Kidney (tissue), 14 donors: ENCODE data around the gene BTC. TPM values are rescaled to one million over a fixed set of nuclear protein-coding genes. Genes with fewer than 3 reads are reported as not detected.
"Not testable (repeated sequence)": the region's sequence is repeated elsewhere in the genome, so short reads cannot be mapped to it uniquely, and the experiment has no call there.

Experiments
- DNase-seq, 5 donors: peaks; one replicate each; pipeline ENCODE4 v3.0.0-alpha.2; 2013 to 2020
- FAIRE-seq: peaks from 2 replicates; lab custom pipeline; 2012; peaks lifted over from hg19 to GRCh38; lab: Jason Lieb, UNC
- H3K27ac ChIP-seq, 2 donors: one replicate each; pipeline ENCODE4 v1.7.0; 2013; ENCODE audit warnings: low read depth in 2 of 2, low read length in 2 of 2, inconsistent platforms in 1 of 2
- H3K27me3 ChIP-seq: one replicate; pipeline ENCODE4 v1.7.1; 2013; ENCODE audit warnings: low read length, inconsistent platforms; ENCODE audit not compliant: control insufficient read depth, insufficient read depth
- H3K36me3 ChIP-seq, 3 donors: one replicate each; pipeline versions ENCODE4 v1.7.0 to v1.7.1; 2013; ENCODE audit warnings: low read length in 3 of 3, control low read depth in 1 of 3, inconsistent platforms in 1 of 3; ENCODE audit not compliant: insufficient read depth in 3 of 3, control insufficient read depth in 2 of 3
- H3K4me1 ChIP-seq, 3 donors: one replicate each; pipeline versions ENCODE4 v1.7.0 to v1.7.1; 2013; ENCODE audit warnings: low read length in 3 of 3, inconsistent platforms in 1 of 3, low read depth in 1 of 3; ENCODE audit not compliant: control insufficient read depth in 2 of 3, insufficient read depth in 2 of 3
- H3K4me3 ChIP-seq, 3 donors: one replicate each; pipeline versions ENCODE4 v1.7.0 to v1.8.1; 2013; ENCODE audit warnings: low read length in 3 of 3, control low read depth in 1 of 3, inconsistent platforms in 1 of 3
- H3K9ac ChIP-seq, 3 donors: one replicate each; pipeline versions ENCODE4 v1.7.0 to v1.7.1; 2013; ENCODE audit warnings: low read length in 3 of 3, control low read depth in 1 of 3, inconsistent platforms in 1 of 3
- H3K9me3 ChIP-seq, 3 donors: one replicate each; pipeline versions ENCODE4 v1.7.0 to v1.7.1; 2013; ENCODE audit warnings: low read length in 3 of 3, control low read depth in 1 of 3, inconsistent platforms in 1 of 3; ENCODE audit not compliant: control insufficient read depth in 2 of 3, insufficient read depth in 1 of 3
- intact Hi-C: fragments of 100-400 bp; cut with DNase I; formaldehyde crosslinking; loops from one replicate; pipeline ENCODE4 v1.11.1; 2022
- polyA plus RNA-seq: library from polyadenylated mRNA; stranded (reverse); fragments of 350-450 nt; fragmentation: Illumina TruSeq; extraction: RNeasy Lipid Tissue Mini Kit (QIAGEN cat#74804); gene quantifications from one replicate; pipeline ENCODE4 v1.2.3, GENCODE V29; 2014; ENCODE audit warnings: low read depth, low replicate concordance; ENCODE audit not compliant: insufficient read depth
- total RNA-seq: library from RNA; stranded (reverse); fragmentation: NEBNext Ultra II Directional; extraction: Animal tissue kit (Norgen Biotek cat#: 25700); gene quantifications from one replicate; pipeline ENCODE4 v1.2.1, GENCODE V29; 2021
- TF ChIP-seq, protein P1 (sequence below): IDR thresholded peaks from 3 replicates; pipeline ENCODE4 v1.5.1; 2012; ENCODE audit warnings: mild to moderate bottlenecking, moderate library complexity, borderline replicate concordance; ENCODE audit not compliant: insufficient read depth; ENCODE audit errors: extremely low read depth
- donor health status: control.
- donor health status: control.
- donor health status: control.
- donor health status: control.
- donor health status: control.
- donor health status: DM: yes; HTN: yes; CAD: no.
- donor health status: Normal renal cell carcinoma (clear cell type).

The BTC gene
- total and polyA plus RNA-seq, 2 donors from 2014 or later = 6.0 TPM

DNA sequence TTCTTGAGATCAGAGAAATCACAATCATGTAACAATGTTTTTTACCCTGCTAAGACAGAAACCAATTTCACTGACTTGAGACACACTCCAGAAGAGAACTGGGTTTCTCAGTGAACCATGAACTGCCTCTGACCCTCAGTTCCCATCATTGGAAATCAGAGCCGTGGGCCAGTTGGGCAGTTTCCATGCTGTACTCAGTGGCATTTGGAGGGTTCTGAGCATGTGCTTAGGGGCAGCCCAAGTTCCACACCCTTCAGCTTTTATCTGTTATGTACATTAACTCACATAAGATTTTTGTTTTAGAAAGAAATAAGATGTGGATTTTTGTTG lies 77.9 kb downstream of the BTC start:
- H3K27me3 ChIP-seq = no peaks in the 10 kb centered on the region
- no peak for FAIRE-seq
- no peak overlapping the region for H3K9ac ChIP-seq
- H3K36me3 ChIP-seq = no peaks in the 10 kb centered on the region
- no peak overlapping the region for H3K4me3 ChIP-seq
- intact Hi-C loops = no loop called here
- TF ChIP-seq, protein P1, sequence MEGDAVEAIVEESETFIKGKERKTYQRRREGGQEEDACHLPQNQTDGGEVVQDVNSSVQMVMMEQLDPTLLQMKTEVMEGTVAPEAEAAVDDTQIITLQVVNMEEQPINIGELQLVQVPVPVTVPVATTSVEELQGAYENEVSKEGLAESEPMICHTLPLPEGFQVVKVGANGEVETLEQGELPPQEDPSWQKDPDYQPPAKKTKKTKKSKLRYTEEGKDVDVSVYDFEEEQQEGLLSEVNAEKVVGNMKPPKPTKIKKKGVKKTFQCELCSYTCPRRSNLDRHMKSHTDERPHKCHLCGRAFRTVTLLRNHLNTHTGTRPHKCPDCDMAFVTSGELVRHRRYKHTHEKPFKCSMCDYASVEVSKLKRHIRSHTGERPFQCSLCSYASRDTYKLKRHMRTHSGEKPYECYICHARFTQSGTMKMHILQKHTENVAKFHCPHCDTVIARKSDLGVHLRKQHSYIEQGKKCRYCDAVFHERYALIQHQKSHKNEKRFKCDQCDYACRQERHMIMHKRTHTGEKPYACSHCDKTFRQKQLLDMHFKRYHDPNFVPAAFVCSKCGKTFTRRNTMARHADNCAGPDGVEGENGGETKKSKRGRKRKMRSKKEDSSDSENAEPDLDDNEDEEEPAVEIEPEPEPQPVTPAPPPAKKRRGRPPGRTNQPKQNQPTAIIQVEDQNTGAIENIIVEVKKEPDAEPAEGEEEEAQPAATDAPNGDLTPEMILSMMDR = no peak
- H3K27ac ChIP-seq = no peak overlapping the region
- H3K4me1 ChIP-seq = peaks cover 0 to 4% (median 2%) of the 10 kb centered on the region in 3 donors
- DNase-seq = peak; percentile 34 to 71 (median 46)
- H3K9me3 ChIP-seq = no peaks in the 10 kb centered on the region

DNA sequence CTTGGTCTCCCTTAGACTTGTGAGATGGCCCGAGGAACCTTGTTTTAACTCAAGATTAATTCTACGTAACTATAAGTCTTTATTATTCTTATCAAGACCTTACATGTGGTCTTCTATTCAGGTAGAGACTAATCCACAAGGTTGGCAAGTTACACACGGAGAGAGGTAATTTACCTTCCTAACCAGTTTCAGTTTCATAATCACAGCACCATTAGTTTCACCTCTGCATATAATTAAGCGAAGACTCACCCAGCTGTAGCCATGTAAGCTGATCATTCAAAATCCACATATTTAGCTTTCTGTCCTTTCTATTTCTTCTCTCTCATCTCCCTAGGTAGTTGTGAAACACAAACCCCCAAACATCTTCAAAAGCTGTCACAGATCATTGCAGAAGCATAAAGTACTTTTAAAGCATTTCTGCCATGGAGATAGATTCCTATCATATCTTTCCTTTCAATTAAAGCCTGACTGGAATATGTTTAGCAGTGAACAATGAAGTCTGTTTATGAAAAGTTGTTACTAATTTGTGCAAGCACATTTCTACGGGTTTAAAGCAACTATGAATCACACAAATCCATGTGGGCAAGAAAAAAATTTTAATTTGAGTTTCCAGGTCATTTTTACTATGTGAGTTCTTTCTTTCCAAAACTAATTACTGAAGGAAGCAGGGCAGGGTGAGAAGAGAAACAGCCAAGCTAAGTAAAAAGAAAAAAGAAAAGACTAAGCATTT lies 78.5 kb downstream of the BTC start:
- Histone ChIP-seq H3K4me1 (peaks cover 0 to 4% (median 2%) of the 10 kb centered on the region in 3 donors), H3K27me3 (no peaks in the 10 kb centered on the region), H3K4me3 (peak overlapping the region in 2 of 3 donors; percentile 0 to 12), H3K27ac (peak overlapping the region in 1 of 2 donors; percentile 60), H3K36me3 (no peaks in the 10 kb centered on the region), H3K9ac (no peak overlapping the region), H3K9me3 (no peaks in the 10 kb centered on the region)
- TF ChIP-seq, protein P1 = no peak
- DNase-seq (peak in 2 of 5 donors; percentile 47 to 68), FAIRE-seq (no peak)
- intact Hi-C loops = no loop called here

DNA sequence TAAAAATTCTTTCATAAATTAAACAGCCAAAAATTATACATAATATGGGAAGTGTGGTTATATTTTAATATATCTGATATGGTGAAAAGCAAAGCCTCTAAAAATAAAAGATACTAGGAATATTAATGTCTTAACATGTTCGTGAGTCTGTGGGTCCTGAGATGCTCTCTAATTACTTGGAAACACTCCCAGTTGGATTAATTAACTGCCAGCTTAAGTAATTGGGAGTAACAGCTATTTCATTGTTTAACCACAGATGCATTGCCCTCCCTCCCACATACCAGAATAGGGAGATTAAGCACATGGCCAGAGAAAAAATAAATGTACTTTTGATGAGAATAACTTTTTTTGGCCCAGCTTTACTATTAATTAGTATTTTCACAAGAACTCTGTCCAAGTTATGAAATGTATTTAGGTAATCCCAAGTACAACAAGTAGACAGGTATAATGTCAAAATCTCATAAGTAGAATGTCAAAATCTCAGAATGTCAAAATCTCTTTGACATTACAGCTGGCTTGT lies 79.7 kb downstream of the BTC start:
- Histone ChIP-seq H3K9me3 (no peaks in the 10 kb centered on the region), H3K27ac (no peak overlapping the region), H3K4me3 (no peak overlapping the region), H3K27me3 (no peaks in the 10 kb centered on the region), H3K4me1 (peaks cover 0 to 4% (median 2%) of the 10 kb centered on the region in 3 donors), H3K9ac (no peak overlapping the region), H3K36me3 (no peaks in the 10 kb centered on the region)
- DNase-seq (no peak), FAIRE-seq (no peak)
- TF ChIP-seq, protein P1 = no peak
- intact Hi-C loops = no loop called here

DNA sequence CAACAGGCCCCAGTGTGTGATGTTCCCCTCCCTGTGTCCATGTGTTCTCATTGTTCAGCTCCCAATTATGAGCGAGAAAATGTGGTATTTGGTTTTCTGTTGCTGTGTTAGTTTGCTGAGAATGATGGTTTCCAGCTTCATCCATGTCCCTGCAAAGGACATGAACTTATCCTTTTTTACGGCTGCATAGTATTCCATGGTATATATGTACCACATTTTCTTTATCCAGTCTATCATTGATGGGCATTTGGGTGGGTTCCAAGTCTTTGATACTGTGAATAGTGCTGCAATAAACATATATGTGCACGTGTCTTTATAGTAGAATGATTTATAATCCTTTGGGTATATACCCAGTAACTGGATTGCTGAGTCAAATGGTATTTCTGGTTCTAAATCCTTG lies 86.2 kb downstream of the BTC start:
- H3K27ac ChIP-seq, H3K36me3 ChIP-seq, H3K4me1 ChIP-seq, H3K27me3 ChIP-seq, FAIRE-seq, intact Hi-C loops, H3K9ac ChIP-seq, H3K4me3 ChIP-seq, DNase-seq, H3K9me3 ChIP-seq: not testable (repeated sequence)

Other genes starting within 250 kb of the BTC start
- gene PARM1, start 138.6 kb upstream of the BTC start, total RNA-seq = 62.3 TPM
- 42.9 TPM for gene PARM1, start 138.6 kb upstream of the BTC start, polyA plus RNA-seq